Measurements from ENCODE around the gene TPSB2.
"Not testable (repeated sequence)": the region's sequence is repeated elsewhere in the genome, so short reads cannot be mapped to it uniquely, and the experiment has no call there.

TPSB2 gene

GRCh38 chr16:1230084-1230470, at the start of gene TPSB2:
TSS of gene TPSB2 (minus strand) at chr16:1230184. CDS start at chr16:1229951, 233 bp downstream.
- FAIRE-seq = not testable (repeated sequence)

GRCh38 chr16:1279081-1279944, 49.3 kb upstream of the TPSB2 start:
- no peak for FAIRE-seq

GRCh38 chr16:1278477-1278876, 48.5 kb upstream of the TPSB2 start:
- FAIRE-seq = no peak

DNA sequence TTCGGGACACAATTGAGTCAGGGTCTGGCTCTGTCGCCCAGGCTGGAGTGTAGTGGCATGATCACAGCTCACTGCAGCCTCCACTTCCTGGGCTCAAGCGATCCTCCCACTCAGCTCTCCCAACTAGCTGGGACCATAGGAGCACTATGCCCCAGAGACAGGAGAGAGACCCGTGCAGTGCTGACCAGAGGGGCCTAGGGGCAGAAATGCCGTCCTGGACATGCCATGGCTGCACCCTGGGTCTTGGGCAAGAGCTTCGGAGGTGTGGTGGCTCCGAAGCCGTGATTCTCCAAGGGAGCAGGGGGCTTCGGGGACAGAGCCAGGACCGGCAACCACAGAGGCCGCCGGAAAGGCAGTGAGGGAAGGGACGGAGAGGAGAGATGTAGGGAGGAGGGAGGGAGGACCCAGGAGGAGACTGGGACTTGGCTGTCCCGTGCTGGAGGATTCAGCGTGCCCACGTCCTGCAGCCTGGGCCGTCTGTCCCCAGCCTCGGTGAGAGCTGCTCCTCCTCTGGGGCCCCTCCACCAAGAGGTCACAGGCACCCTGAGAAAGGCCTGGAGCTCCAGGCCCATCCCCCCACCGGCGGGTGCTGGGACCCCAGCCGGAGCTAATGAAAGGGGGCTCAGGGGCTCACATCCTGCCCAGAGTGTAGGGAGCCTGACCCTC, 47.8 kb upstream of the TPSB2 start:
- no peak for FAIRE-seq

GRCh38 chr16:1277151-1277598, 47.2 kb upstream of the TPSB2 start:
- no peak for FAIRE-seq

GRCh38 chr16:1276580-1276878, 46.5 kb upstream of the TPSB2 start:
- no peak for FAIRE-seq

- FAIRE-seq = no peak
Measured at GRCh38 chr16:1275791-1276579, 46.0 kb upstream of the TPSB2 start.

DNA sequence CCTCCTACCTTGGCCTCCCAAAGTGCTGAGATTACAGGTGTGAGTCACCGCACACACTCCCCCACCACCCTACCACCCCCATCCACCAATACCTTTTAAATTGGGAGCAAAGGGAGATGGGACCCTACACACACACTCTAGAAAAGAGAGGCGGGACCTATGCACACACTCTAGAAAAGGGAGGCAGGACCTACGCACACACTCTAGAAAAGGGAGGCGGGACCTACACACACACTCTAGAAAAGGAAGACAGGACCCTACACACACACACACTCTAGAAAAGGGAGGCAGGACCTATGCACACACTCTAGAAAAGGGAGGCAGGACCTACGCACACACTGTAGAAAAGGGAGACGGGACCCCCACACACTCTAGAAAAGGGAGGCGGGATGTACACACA, 44.8 kb upstream of the TPSB2 start:
- no peak for FAIRE-seq

GRCh38 chr16:1273816-1274215, 43.8 kb upstream of the TPSB2 start:
- no peak for FAIRE-seq

GRCh38 chr16:1272453-1273198, 42.6 kb upstream of the TPSB2 start:
- FAIRE-seq = no peak

- FAIRE-seq = not testable (repeated sequence)
Measured at GRCh38 chr16:1271724-1272413, 41.9 kb upstream of the TPSB2 start.

- FAIRE-seq = no peak
Measured at GRCh38 chr16:1271380-1271723, 41.4 kb upstream of the TPSB2 start.

- not testable (repeated sequence) for FAIRE-seq
Measured at GRCh38 chr16:1269418-1269817, 39.4 kb upstream of the TPSB2 start.

GRCh38 chr16:1265826-1266225, 35.8 kb upstream of the TPSB2 start:
- no peak for FAIRE-seq

GRCh38 chr16:1265090-1265630, 35.2 kb upstream of the TPSB2 start:
- FAIRE-seq = no peak

- FAIRE-seq = no peak
Measured at GRCh38 chr16:1264345-1265089, 34.5 kb upstream of the TPSB2 start.

- no peak for FAIRE-seq
Measured at GRCh38 chr16:1263591-1264344, 33.8 kb upstream of the TPSB2 start.

- no peak for FAIRE-seq
Measured at GRCh38 chr16:1262846-1263221, 32.9 kb upstream of the TPSB2 start.

- FAIRE-seq = no peak
Measured at GRCh38 chr16:1262210-1262845, 32.3 kb upstream of the TPSB2 start.
